ENCODE measurements around the gene CEP104. TPM values are rescaled to one million over a fixed set of nuclear protein-coding genes. Genes with fewer than 3 reads are reported as not detected.
A peak's percentile ranks its signal among the peaks of the same experiment; 100 is the strongest.

Gene CEP104
- total and polyA plus RNA-seq, 9 of the 15 experiments (the other 6 are each of a cell fraction or from before 2014, with no cell fraction given) = 11.2 to 63.4 (median 42.6) TPM

DNA sequence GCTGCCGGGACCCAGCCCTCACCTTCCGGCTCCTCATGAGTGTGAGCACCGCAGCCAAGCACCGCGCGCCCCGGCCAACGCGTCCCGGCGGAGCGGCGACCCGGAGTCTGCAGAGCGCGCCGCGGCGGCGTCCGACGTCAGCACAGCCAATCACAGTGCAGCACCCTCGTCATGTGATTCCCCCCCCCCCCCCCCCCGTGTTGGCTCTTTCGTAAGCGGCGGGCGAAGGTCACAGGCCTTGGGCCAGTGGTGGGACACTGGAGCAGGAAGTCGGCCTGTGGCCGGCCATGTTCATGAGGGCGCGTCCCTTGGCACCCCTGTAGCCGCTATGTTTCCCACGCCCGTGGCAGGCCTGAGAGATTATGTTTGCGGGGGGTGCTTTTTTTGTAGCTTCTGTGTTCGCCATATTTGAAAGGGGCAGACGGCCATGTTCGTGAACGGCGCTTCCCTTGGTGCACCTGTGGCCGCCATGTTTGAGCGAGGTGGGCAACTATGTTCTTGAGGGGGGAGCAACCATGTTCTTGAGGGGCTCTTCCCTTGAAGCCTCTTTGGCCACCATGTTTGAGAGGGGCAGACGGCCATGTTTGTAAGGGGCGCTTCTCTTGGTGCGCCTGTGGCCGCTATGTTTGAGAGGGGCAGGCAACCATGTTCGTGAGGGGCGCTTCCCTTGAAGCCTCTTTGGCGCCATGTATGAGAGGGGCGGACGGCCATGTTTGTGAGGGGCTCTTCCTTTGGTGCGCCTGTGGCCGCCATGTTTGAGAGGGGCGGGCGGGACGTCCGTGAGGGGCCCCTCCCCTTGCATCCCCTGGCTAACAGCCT, 43.3 kb upstream of the CEP104 start, which contains the start of gene C1orf174 (continued):
- TF ChIP-seq, protein P1, sequence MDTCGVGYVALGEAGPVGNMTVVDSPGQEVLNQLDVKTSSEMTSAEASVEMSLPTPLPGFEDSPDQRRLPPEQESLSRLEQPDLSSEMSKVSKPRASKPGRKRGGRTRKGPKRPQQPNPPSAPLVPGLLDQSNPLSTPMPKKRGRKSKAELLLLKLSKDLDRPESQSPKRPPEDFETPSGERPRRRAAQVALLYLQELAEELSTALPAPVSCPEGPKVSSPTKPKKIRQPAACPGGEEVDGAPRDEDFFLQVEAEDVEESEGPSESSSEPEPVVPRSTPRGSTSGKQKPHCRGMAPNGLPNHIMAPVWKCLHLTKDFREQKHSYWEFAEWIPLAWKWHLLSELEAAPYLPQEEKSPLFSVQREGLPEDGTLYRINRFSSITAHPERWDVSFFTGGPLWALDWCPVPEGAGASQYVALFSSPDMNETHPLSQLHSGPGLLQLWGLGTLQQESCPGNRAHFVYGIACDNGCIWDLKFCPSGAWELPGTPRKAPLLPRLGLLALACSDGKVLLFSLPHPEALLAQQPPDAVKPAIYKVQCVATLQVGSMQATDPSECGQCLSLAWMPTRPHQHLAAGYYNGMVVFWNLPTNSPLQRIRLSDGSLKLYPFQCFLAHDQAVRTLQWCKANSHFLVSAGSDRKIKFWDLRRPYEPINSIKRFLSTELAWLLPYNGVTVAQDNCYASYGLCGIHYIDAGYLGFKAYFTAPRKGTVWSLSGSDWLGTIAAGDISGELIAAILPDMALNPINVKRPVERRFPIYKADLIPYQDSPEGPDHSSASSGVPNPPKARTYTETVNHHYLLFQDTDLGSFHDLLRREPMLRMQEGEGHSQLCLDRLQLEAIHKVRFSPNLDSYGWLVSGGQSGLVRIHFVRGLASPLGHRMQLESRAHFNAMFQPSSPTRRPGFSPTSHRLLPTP (IDR thresholded peaks at IDR 0.05; ENCODE audit: borderline replicate concordance, extremely low read depth, insufficient read length) = no peak
- peak; percentile 98 for TF ChIP-seq NR2C1 (IDR thresholded peaks at IDR 0.05)
- peak; percentile 98 for TF ChIP-seq NR2C1 (tag; IDR thresholded peaks at IDR 0.05)
- TF ChIP-seq SRF (CRISPR knock-in tag; IDR thresholded peaks at IDR 0.05) = no peak; a peak in 2 of 4 replicates
- TF ChIP-seq, protein P2, sequence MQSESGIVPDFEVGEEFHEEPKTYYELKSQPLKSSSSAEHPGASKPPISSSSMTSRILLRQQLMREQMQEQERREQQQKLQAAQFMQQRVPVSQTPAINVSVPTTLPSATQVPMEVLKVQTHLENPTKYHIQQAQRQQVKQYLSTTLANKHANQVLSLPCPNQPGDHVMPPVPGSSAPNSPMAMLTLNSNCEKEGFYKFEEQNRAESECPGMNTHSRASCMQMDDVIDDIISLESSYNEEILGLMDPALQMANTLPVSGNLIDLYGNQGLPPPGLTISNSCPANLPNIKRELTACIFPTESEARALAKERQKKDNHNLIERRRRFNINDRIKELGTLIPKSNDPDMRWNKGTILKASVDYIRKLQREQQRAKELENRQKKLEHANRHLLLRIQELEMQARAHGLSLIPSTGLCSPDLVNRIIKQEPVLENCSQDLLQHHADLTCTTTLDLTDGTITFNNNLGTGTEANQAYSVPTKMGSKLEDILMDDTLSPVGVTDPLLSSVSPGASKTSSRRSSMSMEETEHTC (IDR thresholded peaks at IDR 0.05) = peak; percentile 76; the same call in 1 of the 2 replicates
- no peak for TF ChIP-seq ZNF24 (IDR thresholded peaks at IDR 0.05)
- TF ChIP-seq HIVEP1 (CRISPR knock-in tag; IDR thresholded peaks at IDR 0.05) = peak; percentile 50; the same call in 1 of the 2 replicates
- TF ChIP-seq, protein P3, sequence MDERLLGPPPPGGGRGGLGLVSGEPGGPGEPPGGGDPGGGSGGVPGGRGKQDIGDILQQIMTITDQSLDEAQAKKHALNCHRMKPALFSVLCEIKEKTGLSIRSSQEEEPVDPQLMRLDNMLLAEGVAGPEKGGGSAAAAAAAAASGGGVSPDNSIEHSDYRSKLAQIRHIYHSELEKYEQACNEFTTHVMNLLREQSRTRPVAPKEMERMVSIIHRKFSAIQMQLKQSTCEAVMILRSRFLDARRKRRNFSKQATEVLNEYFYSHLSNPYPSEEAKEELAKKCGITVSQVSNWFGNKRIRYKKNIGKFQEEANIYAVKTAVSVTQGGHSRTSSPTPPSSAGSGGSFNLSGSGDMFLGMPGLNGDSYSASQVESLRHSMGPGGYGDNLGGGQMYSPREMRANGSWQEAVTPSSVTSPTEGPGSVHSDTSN (CRISPR knock-in tag; IDR thresholded peaks at IDR 0.05; ENCODE audit: low read depth) = no peak
- TF ChIP-seq, protein P3 (tag; conservative IDR thresholded peaks at IDR 0.05; ENCODE audit: low read depth) = no peak; the same call in 1 of the 2 replicates
- TF ChIP-seq ZNF263 (CRISPR knock-in tag; IDR thresholded peaks at IDR 0.05; ENCODE audit: borderline replicate concordance) = peak; percentile 60; the same call in 1 of the 2 replicates
- TF ChIP-seq TEAD1 (CRISPR knock-in tag; IDR thresholded peaks at IDR 0.05) = peak in 1 of 2 experiments; percentile 70; a peak in 2 of 4 replicates
- peak; percentile 81 for TF ChIP-seq ZNF668 (CRISPR knock-in tag; IDR thresholded peaks at IDR 0.05)
- no peak for TF ChIP-seq NUFIP1 (IDR thresholded peaks at IDR 0.05; ENCODE audit: partially characterized antibody)
- peak; percentile 45; the same call in 1 of the 2 replicates for TF ChIP-seq ATF4 (CRISPR knock-in tag; IDR thresholded peaks at IDR 0.05)
- TF ChIP-seq NR3C1 (CRISPR knock-in tag; IDR thresholded peaks at IDR 0.05) = 0 out of 2 replicates have a peak, but pooled peaks have one; percentile 51
- peak; percentile 20; the same call in 1 of the 2 replicates for TF ChIP-seq CTBP1 (IDR thresholded peaks at IDR 0.05; ENCODE audit: borderline replicate concordance)
- TF ChIP-seq TAL1 (IDR thresholded peaks at IDR 0.05) = no peak
- no peak for TF ChIP-seq CBX8 (IDR thresholded peaks at IDR 0.05; ENCODE audit: borderline replicate concordance, extremely low read depth, low read depth, low read length, poor library complexity, severe bottlenecking)
- peak; percentile 45; the same call in 1 of the 2 replicates for TF ChIP-seq MYNN (IDR thresholded peaks at IDR 0.05)
- TF ChIP-seq MYNN (CRISPR knock-in tag; IDR thresholded peaks at IDR 0.05) = no peak
